GM21528 (cell line): ENCODE results near the gene KCTD19.
A peak's percentile ranks its signal among the peaks of the same experiment; 100 is the strongest.

ENCODE experiments used
- ATAC-seq: cut with Tn5 transposase; IDR thresholded peaks from one replicate; pipeline ENCODE4 v1.9.1; 2021; ENCODE audit warnings: mild to moderate bottlenecking, moderate library complexity; ENCODE audit not compliant: unreplicated experiment, low FRiP score

KCTD19 gene

DNA sequence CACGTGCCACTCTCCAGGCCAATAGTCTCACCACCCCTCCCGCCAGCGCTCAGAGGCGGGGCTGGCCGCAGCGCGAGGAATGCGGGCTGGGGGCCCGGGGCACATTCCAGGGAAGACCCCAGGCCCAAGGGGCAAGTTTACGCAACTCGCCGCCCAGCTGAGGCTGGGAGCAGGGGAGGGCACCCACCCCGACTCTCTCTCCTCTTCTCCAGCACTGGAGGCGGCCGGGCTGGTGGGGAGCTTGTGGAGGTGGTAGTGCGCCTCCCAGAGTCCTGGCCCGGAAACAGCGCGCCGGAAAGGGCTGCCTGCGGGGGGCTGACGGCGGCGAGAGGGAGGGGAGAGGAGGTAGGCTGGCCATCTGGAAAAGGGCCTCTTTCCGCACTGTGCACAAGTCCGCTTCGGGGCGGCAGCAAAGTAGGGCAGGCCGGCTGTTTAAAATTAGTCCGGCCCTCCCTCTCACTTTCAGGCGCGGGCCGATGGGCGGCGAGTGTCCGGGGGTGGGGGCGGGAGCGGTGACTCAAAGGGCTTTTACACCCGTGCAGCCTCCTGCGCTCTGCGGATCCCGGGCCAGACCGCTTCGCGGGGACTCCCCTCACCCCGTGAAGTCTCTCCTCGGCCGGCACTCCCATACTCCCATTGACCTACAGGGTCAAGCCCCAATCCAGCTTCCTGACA, 80.3 kb downstream of the KCTD19 start:
- peak; percentile 38 for ATAC-seq

DNA sequence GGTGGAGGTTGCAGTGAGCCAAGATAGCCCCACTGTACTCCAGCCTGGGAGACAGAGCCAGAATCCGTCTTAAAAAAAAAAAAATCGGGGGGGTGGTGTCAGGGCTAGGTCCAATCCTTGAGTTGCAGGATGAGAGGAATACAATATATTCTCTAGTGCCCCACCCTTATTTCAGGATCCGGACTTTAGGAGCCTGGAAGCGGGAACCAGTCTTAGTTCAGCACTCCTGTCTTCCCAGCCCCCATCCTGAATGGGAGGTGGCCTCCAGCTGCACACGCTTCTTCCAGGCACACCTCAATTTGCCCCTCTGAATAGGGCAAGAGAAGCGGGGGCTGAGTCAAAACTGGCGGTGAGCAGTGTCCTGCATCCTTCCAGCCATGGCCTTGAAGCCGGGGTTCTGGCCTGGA, 80.9 kb downstream of the KCTD19 start:
- ATAC-seq, result no peak

- ATAC-seq, result no peak
Observed at GRCh38 chr16:67245186-67245585, 81.4 kb downstream of the KCTD19 start.

DNA sequence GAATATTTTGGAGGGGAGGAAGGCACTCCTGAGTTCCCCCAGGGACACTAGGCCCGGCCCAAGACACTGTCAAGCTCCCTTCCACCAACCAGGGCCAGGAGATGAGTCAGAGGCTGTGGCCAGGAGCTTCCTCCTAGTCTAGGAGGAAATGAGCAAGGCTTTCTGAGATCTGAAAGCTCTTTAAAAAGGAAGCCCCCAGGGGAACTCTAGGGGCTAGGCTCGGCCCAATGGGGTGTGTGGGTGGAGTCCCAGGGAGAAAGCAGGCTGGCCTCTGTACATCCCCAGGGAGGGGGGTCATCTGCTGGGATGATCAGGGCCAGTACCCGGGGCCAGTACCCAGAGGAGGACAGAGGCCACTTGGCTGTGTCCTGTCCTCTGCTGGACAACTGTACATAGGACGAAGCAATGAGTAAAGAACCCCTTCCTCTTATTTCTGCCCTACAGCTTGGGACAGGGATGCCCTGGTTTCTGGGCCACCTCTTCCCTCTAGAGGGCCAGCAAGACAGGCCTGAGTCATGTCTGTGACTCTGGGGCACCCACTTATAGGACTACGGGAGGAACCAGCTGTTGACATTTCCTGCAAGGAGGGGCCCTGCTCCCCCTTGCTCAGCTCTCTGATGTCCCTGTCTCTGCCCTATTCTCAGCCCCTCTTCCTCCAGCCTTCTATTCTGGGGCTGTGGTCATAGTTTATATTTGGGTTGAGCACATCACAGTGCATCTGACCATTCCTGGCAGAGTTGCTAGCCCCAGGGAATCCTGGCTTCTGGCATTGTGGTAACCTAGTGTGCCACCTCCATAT, 82.0 kb downstream of the KCTD19 start:
- peak; percentile 47 for ATAC-seq

- no peak for ATAC-seq
Observed at GRCh38 chr16:67243481-67243880, 83.1 kb downstream of the KCTD19 start.

DNA sequence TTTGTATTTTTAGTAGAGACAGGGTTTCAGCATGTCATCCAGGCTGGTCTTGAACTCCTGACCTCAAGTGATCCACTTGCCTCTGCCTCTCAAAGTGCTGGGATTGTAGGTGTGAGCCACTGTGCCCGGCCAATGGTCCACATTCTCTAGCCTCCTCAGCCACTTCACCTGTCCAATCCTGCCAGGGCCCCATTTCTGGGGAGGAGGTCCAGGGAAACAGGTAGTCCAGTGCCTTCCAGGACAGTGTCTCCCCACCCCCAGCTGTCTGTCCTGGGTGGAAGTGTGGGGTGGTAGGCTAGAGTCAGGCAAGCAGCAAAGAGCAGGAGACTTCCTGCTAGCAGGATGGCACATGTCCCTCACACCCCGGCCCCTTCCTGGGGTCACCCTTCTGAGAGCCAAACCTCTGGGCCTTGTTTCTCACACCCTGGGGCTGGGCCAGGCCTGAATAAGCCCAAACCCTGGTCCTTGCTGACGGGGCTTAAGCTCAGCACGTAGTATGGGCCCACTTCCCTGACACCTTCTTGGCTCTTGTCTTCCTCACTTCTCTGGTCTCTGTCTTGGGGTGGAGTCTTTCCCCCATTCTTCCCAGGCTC, 84.3 kb downstream of the KCTD19 start:
- no peak for ATAC-seq

- ATAC-seq, result no peak
Observed at GRCh38 chr16:67241008-67241900, 85.3 kb downstream of the KCTD19 start.

DNA sequence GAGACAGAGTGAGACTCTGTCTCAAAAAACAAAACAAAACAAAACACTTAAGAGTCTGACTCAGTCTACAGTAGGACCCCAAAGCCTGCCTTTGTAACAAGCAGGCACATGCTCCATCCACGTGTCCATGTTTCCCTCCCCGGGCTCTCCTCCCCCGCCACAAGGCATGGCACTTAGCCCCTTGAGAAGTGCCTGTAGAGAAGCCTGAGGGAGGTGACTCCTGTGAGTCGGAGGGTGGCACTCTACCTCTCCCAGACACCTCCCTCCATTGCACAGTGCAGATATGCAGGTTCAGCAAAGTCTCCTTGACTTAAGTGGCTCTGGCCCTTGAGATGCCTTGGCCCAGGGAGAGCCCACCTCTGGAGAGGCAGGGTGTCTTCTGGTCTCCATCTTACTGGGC, 86.0 kb downstream of the KCTD19 start:
- no peak for ATAC-seq
